Skin of body (tissue), 2 donors: ENCODE measurements around the gene PHLDA1. TPM values are rescaled to one million over a fixed set of nuclear protein-coding genes. Genes with fewer than 3 reads are reported as not detected.
A peak's percentile ranks its signal among the peaks of the same experiment; 100 is the strongest.
"Not testable (repeated sequence)": the region's sequence is repeated elsewhere in the genome, so short reads cannot be mapped to it uniquely, and the experiment has no call there.

Experiments used
- DNase-seq: peaks from one replicate; lab custom pipeline; 2025; lab: John Stamatoyannopoulos, UW
- total RNA-seq: library from RNA; depleted of rRNA; stranded (reverse); fragments of >200 nt; gene quantifications from one replicate; pipeline ENCODE4 v1.2.3, GENCODE V29; 2014

PHLDA1 gene
- total RNA-seq, 1 donor from 2014 or later: 15.1 TPM

GRCh38 chr12:75986001-75986746 lies 45.4 kb downstream of the PHLDA1 start:
- no peak for DNase-seq

- DNase-seq: no peak
Observed at GRCh38 chr12:75985566-75985965, 46.0 kb downstream of the PHLDA1 start.

- no peak for DNase-seq
Observed at GRCh38 chr12:75984577-75985182, 46.9 kb downstream of the PHLDA1 start.

- not testable (repeated sequence) for DNase-seq
Observed at GRCh38 chr12:75983851-75984250, 47.7 kb downstream of the PHLDA1 start.

- DNase-seq: no peak
Observed at GRCh38 chr12:75982979-75983660, 48.5 kb downstream of the PHLDA1 start.

- peak; percentile 32 for DNase-seq
Observed at GRCh38 chr12:75982169-75982564, 49.4 kb downstream of the PHLDA1 start.

- DNase-seq: no peak
Observed at GRCh38 chr12:75981247-75982168, 50.1 kb downstream of the PHLDA1 start.

GRCh38 chr12:75979181-75979580 lies 52.4 kb downstream of the PHLDA1 start:
- no peak for DNase-seq

- DNase-seq: no peak
Observed at GRCh38 chr12:75978677-75979076, 52.9 kb downstream of the PHLDA1 start.

GRCh38 chr12:75977952-75978671 lies 53.5 kb downstream of the PHLDA1 start:
- DNase-seq: peak; percentile 94

GRCh38 chr12:75977590-75977951 lies 54.0 kb downstream of the PHLDA1 start:
- no peak for DNase-seq

- DNase-seq: no peak
Observed at GRCh38 chr12:75976913-75977312, 54.7 kb downstream of the PHLDA1 start.

GRCh38 chr12:75976113-75976512 lies 55.5 kb downstream of the PHLDA1 start:
- DNase-seq: no peak

- no peak for DNase-seq
Observed at GRCh38 chr12:75975702-75976101, 55.9 kb downstream of the PHLDA1 start.

Other genes starting within 250 kb of the PHLDA1 start
- 248 TPM for gene NAP1L1, start 52.9 kb upstream of the PHLDA1 start, total RNA-seq